K562 (cell line): Measurements from ENCODE around the gene TMEM184A. TPM values are rescaled to one million over a fixed set of nuclear protein-coding genes. Genes with fewer than 3 reads are reported as not detected.

Experiments used
- CREBBP ChIP-seq: IDR thresholded peaks from one replicate; pipeline ENCODE4 v1.6.1; 2012; ENCODE audit warnings: low read depth, mild to moderate bottlenecking, control low read depth, inconsistent platforms, low read length
- E2F6 ChIP-seq, 2 experiments: IDR thresholded peaks; 2 replicates each; pipeline ENCODE4 v1.6.1; 2011; ENCODE audit warnings: borderline replicate concordance in 1 of 2, control low read depth in 1 of 2, low read depth in 1 of 2, low read length in 1 of 2, mild to moderate bottlenecking in 1 of 2, mixed read lengths in 1 of 2, moderate library complexity in 1 of 2; ENCODE audit not compliant: insufficient read depth in 1 of 2, insufficient read length in 1 of 2, poor library complexity in 1 of 2, severe bottlenecking in 1 of 2; ENCODE audit errors: extremely low read depth in 1 of 2
- KDM1A ChIP-seq, 2 experiments: fragments of 450-650 bp; IDR thresholded peaks; 2 replicates each; pipeline ENCODE4 v1.6.1; 2016; ENCODE audit warnings: mild to moderate bottlenecking in 2 of 2
- L3MBTL2 ChIP-seq: fragments of 450-650 bp; IDR thresholded peaks from 2 replicates; pipeline ENCODE4 v1.6.1; 2016; ENCODE audit warnings: mild to moderate bottlenecking, moderate library complexity
- MEIS2 ChIP-seq: fragments of 450-650 bp; IDR thresholded peaks from 2 replicates; pipeline ENCODE4 v1.6.1; 2014; ENCODE audit warnings: mild to moderate bottlenecking; ENCODE audit not compliant: partially characterized antibody
- MGA ChIP-seq: fragments of 450-650 bp; IDR thresholded peaks from 2 replicates; pipeline ENCODE4 v1.6.1; 2016; ENCODE audit warnings: mild to moderate bottlenecking, moderate library complexity
- NFE2 ChIP-seq: IDR thresholded peaks from 2 replicates; pipeline ENCODE4 v1.6.1; 2014; ENCODE audit warnings: antibody characterized with exemption, low read depth
- PKNOX1 ChIP-seq: fragments of 450-650 bp; IDR thresholded peaks from 2 replicates; pipeline ENCODE4 v1.6.1; 2016
- RBM25 ChIP-seq: fragments of 200-400 bp; formaldehyde crosslinking; IDR thresholded peaks from 2 replicates; pipeline ENCODE4 v1.6.1; 2018; ENCODE audit warnings: low read length, low read depth, moderate library complexity; ENCODE audit not compliant: severe bottlenecking
- TRIM28 ChIP-seq: fragments of 450-650 bp; IDR thresholded peaks from 2 replicates; pipeline ENCODE4 v1.6.1; 2017
- ZFP30 ChIP-seq: fragments of 250-450 bp; sonication (Bioruptor Pico); IDR thresholded peaks from 2 replicates; pipeline ENCODE4 v1.8.0; 2022; ENCODE audit warnings: moderate library complexity, mild to moderate bottlenecking, inconsistent platforms, borderline replicate concordance
- ZFX ChIP-seq: sonication (generic); formaldehyde crosslinking; IDR thresholded peaks from 2 replicates; pipeline ENCODE4 v1.8.0; 2022; ENCODE audit warnings: mild to moderate bottlenecking, missing genetic modification reagents, moderate library complexity
- ZNF311 ChIP-seq: fragments of 250-450 bp; sonication (Bioruptor Pico); IDR thresholded peaks from 2 replicates; pipeline ENCODE4 v1.4.0; 2020; ENCODE audit warnings: mild to moderate bottlenecking, moderate library complexity
- polyA plus RNA-seq, 8 experiments: library from polyadenylated mRNA; depleted of rRNA in 4 of 8; stranded (reverse) in 5 of 8; unstranded in 3 of 8; fragments of >200 nt; fragmentation: Nextera tagmentation in 2 of 8; fragmentation: Illumina TruSeq in 1 of 8; extraction: Ambion mirVana in 2 of 8; extraction: Trizol in 1 of 8; gene quantifications; 2 replicates each; pipeline versions ENCODE4 v1.2.1 to v1.2.3, GENCODE V29; 2011 to 2014; ENCODE audit warnings: inconsistent platforms in 1 of 8, missing spikeins in 1 of 8
- total RNA-seq, 7 experiments: library from RNA; depleted of rRNA in 6 of 7; stranded (reverse); fragments of >200 nt in 6 of 7; fragmentation: Illumina TruSeq in 2 of 7; extraction: Trizol in 2 of 7; gene quantifications; 2 replicates each; pipeline versions ENCODE4 v1.2.1 to v1.2.3, GENCODE V29; 2011 to 2021; ENCODE audit warnings: low replicate concordance in 1 of 7

The TMEM184A gene
- total and polyA plus RNA-seq, 9 of the 15 experiments (the other 6 are each of a cell fraction or from before 2014, with no cell fraction given) = 0.10 to 0.18 (median 0.11) TPM; not detected in 6

GRCh38 chr7:1512781-1513656 is 43.0 kb downstream of the TMEM184A start (continued):
- TF ChIP-seq MGA (peak; percentile 45), ZFP30 (CRISPR knock-in tag) (no peak), ZFX (CRISPR knock-in tag) (peak; percentile 17; the same call in 1 of the 2 replicates), ZNF311 (CRISPR knock-in tag) (no peak), RBM25 (peak; percentile 54), NFE2 (peak; percentile 91), E2F6 (IDR thresholded peaks at IDR 0.05; ENCODE audit: borderline replicate concordance in 1 of 2, extremely low read depth in 1 of 2, insufficient read depth in 1 of 2, insufficient read length in 1 of 2, low read depth in 1 of 2, low read length in 1 of 2, poor library complexity in 1 of 2, severe bottlenecking in 1 of 2) (peak in 1 of 2 experiments; percentile 25), L3MBTL2 (peak; percentile 73), CREBBP (no peak), MEIS2 (peak; percentile 43), TRIM28 (no peak), KDM1A (IDR thresholded peaks at IDR 0.05) (peak in 1 of 2 experiments; percentile 61; a peak in 2 of 4 replicates), PKNOX1 (peak; percentile 65)
